HTERT RPE-1 (cell line): Measurements from ENCODE around the gene PDIA6.
"Not testable (repeated sequence)": the region's sequence is repeated elsewhere in the genome, so short reads cannot be mapped to it uniquely, and the experiment has no call there.

ENCODE experiments used
- in situ Hi-C: fragments of 300-500 bp; cut with MboI; formaldehyde crosslinking; loops from 4 replicates; pipeline ENCODE4 v1.14.3; 2020; ENCODE audit warnings: low sequenced_read_pairs

Gene PDIA6

GRCh38 chr2:10783421-10783820 lies 29.2 kb downstream of the PDIA6 start:
- in situ Hi-C loops, result no loop called here

- in situ Hi-C loops, result no loop called here
Observed at GRCh38 chr2:10781746-10782145, 30.8 kb downstream of the PDIA6 start.

DNA sequence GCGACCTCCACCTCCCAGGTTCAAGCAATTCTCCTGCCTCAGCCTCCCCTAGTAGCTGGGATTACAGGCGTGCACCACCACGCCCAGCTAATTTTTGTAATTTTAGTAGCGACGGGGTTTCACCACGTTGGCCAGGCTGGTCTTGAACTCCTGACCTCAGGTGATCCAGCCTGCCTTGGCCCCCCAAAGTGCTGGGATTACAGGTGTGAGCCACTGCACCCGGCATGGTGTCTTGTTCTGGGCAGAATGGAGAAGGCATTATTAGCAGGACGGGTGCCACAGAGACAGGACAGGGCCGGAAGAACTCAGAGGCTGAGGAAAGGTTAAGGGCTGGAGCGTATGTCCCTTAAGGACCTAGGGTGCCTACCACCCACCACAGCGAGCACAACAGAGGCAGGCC lies 31.8 kb downstream of the PDIA6 start:
- in situ Hi-C loops, result not testable (repeated sequence)

- in situ Hi-C loops, result no loop called here
Observed at GRCh38 chr2:10780491-10780820, 32.1 kb downstream of the PDIA6 start.

DNA sequence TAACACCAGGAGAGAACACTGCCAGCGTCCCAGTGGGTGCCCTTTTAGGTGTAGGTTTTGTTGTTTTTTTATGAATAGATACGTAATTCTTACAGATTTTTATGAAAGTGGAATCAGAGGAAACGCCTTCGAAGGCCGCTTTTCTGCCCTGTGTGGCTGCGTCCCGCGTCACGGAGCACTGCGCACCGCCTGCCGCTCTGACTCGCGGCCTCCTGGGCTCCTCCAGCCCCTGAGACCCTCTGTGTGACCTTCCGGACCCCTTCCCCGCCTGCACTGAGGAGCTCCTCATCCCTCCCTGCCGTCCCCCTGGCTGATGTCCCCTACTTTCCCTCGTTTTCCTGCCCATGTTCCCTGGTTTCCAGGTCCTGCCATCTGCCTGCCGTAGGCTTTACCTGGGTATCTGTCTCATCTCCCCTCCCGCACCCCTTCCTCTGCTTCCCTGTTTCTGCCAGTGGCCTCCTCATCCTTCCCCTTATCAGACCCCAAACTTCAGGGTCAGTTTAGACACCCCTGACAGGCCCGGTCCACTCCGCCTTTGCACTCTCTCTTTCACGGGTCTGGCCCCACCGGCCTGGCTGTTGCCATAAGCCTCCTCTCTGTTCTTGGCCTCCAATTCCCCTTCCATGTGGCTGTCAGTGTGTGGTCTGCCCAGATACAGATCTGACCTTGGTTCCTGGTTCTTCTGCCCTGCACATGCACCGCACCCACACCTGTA lies 32.7 kb downstream of the PDIA6 start:
- in situ Hi-C loops, result no loop called here

GRCh38 chr2:10778724-10779115 lies 33.9 kb downstream of the PDIA6 start:
- in situ Hi-C loops, result no loop called here

DNA sequence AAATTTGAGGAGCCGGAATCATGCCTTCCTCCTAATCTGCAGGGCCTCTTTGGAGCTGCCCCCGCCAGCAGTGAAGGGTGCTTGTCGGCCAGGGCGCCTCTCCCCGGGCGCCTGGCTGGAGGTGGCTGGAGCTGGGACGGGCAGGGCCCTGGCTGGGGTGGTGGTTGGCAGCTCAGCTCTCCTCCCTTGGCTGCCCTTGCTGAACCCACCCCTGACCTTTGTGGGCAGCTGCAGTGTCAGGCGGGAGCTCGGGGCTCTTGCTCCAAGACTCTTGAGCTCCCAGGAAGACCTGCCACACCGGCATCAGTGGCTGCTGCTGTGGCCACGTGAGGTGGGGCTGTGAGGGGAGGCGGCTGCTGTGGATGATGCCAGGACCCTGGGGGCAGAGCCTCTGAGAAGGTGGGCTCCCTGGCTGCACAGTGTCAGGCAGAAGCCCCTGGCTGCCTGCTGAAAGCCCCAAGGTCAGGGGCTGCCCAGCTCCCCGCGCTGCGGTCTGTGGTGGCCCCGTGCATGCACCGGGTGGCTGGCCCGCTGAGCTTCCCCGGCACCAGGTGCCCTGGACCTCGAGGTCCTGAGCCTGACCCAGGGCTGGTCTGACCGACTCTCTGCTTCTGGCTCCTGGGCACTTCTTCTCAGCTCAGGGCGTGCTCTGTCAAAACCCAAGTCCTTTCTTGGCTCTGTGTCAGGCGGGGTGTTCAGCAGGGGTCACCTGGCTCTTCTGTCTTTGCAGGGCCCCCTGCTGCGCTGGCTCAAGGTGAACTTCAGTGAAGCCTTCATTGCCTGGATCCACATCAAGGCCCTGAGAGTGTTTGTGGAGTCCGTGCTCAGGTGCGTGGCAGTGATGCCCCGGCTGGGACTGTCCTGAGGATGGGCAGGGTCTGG lies 34.5 kb downstream of the PDIA6 start:
- in situ Hi-C loops, result no loop called here

DNA sequence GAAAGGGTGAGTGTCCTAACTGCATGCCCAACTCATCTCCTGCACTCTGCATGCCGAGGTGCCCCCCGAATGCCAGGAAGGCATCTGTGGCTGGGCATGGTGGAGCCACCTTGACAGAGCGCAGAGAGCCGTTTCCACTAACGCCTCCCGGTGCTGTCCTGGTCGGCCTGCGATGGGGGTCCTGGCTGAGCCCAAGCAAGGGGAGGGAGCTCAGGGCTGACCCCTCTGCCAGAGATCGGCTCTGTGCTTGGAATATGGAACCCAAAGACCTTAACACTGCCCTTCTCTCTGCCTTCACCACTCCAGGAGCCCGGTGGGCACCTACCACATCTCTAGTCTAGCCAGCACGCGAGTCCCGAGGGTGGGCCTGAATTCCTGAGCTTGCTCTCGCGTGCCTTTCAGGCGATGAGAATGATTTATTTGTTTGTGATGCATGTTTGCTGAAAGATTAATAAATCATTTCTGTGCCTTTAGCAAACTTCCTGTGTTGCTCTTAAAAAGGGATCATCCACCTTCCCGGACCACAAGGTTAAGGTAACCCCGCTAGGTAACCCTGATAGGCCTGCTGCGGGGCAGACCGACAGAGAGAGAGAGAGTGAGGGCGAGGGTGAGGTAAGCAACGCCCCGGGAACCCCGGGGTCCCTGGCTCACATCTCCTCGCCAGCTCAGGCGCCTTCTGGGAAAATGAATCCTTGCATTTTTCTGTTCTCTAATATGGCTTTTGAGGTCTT lies 35.3 kb downstream of the PDIA6 start:
- in situ Hi-C loops, result no loop called here

GRCh38 chr2:10776231-10776977 lies 36.2 kb downstream of the PDIA6 start:
- in situ Hi-C loops, result no loop called here

GRCh38 chr2:10775831-10776230 lies 36.8 kb downstream of the PDIA6 start:
- in situ Hi-C loops, result no loop called here

DNA sequence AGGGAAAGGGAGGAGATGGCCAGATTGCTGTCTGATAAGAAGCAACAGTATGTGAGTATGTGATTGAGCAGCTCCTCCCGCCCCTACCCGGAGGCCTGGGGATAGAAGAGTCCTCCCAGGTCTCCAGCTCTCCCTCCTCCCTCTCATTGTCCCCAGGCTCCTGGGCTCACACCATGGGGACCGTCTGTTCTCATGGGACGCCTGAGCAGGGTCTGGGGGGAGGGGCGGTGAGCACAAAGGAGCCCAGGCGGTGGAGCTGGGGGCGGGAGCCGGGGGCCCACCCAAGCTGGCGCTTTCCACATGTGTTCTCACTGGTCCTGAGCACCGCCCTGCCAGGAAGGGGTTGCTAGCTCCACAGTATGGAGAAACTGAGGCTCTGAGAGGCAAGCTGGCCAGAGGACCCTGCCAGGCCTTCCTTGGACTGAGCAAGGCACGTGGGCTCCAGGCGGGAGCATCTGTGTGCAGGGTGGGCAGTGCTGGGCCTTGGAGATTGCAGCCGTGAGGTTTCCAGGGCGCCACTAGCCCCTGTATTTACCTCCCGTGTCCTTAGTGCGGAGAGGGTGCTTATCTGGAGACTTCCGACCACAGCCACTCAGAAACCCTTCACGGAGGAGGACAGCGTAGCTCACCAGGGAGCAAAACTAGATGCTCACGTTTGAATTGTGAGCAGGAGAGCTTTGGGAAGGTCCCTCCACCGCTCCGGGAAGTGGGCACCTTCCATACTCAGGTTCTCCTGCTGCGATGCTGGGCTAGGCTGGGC lies 37.4 kb downstream of the PDIA6 start:
- in situ Hi-C loops, result no loop called here

GRCh38 chr2:10774394-10774793 lies 38.2 kb downstream of the PDIA6 start:
- in situ Hi-C loops, result no loop called here

- in situ Hi-C loops, result no loop called here
Observed at GRCh38 chr2:10773821-10774341, 38.7 kb downstream of the PDIA6 start.

- in situ Hi-C loops, result no loop called here
Observed at GRCh38 chr2:10772868-10773215, 39.7 kb downstream of the PDIA6 start.

GRCh38 chr2:10772201-10772867 lies 40.3 kb downstream of the PDIA6 start:
- in situ Hi-C loops, result no loop called here

GRCh38 chr2:10771786-10772185 lies 40.8 kb downstream of the PDIA6 start:
- in situ Hi-C loops, result no loop called here

- in situ Hi-C loops, result no loop called here
Observed at GRCh38 chr2:10770956-10771750, 41.4 kb downstream of the PDIA6 start.

DNA sequence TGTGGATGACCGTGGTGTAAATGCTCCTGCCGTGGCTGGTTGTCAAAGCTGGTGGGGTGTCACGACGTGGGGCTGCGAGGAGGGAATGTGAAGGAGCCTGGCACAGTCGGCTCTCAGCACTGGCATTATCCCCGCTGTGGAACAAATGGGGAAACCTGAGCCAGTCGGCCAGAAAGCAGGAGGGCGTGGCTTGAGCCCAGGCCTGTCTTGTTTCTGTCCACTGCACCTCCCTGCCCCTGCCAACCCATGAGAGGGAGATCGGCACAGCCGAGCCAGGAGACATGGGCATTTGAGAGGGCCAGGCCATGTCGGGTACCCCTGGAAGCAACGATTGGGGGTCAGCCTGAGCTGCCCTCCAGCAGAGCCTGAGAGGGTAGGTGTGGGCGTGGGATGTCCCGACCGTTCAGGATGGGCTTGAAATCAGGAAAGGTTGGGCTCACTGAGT lies 44.5 kb downstream of the PDIA6 start:
- in situ Hi-C loops, result no loop called here

DNA sequence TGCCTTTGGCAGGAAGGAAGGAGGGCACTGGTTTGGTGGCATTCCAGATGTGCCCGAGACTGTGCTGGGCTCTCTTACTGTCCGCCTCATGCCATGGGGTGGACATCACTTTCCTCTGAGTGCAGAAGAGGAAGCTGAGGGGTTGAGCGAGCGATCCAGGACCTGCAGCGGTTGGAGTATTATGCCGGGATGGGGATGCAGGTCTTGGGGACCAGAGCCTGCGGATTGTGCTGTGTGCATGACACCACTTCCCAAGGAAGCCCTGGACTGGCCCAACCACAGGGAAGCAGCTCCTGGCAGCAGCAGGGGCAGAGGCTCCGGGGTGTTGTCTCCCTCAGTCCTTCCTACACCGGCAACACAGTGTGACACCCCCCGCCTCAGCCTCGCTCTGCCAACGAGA lies 46.7 kb downstream of the PDIA6 start:
- in situ Hi-C loops, result no loop called here
